ENCODE measurements around the gene BLOC1S2.

Gene BLOC1S2

GRCh38 chr10:100239851-100240250 lies 46.6 kb downstream of the BLOC1S2 start:
- no peaks in the 10 kb centered on the region for H3K9me3 ChIP-seq (ENCODE audit: insufficient read depth, low read depth, low read length)
- no peak overlapping the region for H3K4me3 ChIP-seq (ENCODE audit: low read length)
- H3K9ac ChIP-seq (ENCODE audit: low read depth, low read length): no peak overlapping the region
- H3K36me3 ChIP-seq (ENCODE audit: insufficient read depth, low read depth, low read length): peaks cover 77% of the 10 kb centered on the region
- H3K27ac ChIP-seq (ENCODE audit: low read length): no peak overlapping the region
- no peaks in the 10 kb centered on the region for H3K4me1 ChIP-seq (ENCODE audit: insufficient read depth, low read length)
- no peaks in the 10 kb centered on the region for H3K27me3 ChIP-seq (ENCODE audit: insufficient read depth, low read length)

DNA sequence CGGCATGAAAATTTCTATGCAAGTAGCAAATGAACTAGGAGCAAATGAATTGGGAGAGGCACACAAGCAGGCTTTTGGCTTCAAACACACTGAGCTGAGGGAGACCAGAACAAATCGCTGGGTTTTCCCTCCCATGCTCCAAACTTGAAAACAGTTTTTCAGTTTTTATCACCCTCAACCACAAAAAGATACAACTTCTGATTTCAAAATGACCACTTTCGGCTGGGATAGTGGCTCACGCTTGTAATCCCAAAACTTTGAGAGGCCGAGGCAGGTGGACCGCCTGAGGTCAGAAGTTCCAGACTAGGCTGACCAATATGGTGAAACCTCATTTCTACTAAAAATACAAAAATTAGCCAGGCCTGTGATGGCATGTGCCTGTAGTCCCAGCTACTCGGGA lies 48.1 kb downstream of the BLOC1S2 start:
- Histone ChIP-seq H3K9ac (ENCODE audit: low read depth, low read length) (no peak overlapping the region), H3K9me3 (ENCODE audit: insufficient read depth, low read depth, low read length) (no peaks in the 10 kb centered on the region), H3K27me3 (ENCODE audit: insufficient read depth, low read length) (no peaks in the 10 kb centered on the region), H3K36me3 (ENCODE audit: insufficient read depth, low read depth, low read length) (peaks cover 81% of the 10 kb centered on the region), H3K27ac (ENCODE audit: low read length) (no peak overlapping the region), H3K4me3 (ENCODE audit: low read length) (no peak overlapping the region), H3K4me1 (ENCODE audit: insufficient read depth, low read length) (no peaks in the 10 kb centered on the region)

DNA sequence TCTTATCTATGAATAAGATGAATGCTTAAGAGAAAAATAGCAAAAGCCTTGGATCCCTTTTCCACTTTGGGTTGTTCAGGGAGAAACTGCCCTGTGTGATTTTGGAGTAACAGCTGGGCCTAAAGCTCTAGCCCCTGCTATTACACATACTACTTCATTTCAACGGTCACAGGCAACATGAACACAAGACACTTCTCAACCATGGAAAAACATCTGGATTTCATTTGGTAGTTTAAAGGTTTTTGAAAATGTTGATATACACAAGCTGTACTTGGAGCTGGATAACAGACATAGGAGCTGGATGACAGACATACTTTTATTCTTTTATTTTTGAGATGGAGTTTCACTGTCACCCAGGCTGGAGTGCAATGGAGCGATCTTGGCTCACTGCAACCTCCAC lies 54.4 kb downstream of the BLOC1S2 start:
- H3K9ac ChIP-seq (ENCODE audit: low read depth, low read length): no peak overlapping the region
- no peaks in the 10 kb centered on the region for H3K4me1 ChIP-seq (ENCODE audit: insufficient read depth, low read length)
- H3K9me3 ChIP-seq (ENCODE audit: insufficient read depth, low read depth, low read length): no peaks in the 10 kb centered on the region
- H3K27ac ChIP-seq (ENCODE audit: low read length): no peak overlapping the region
- no peak overlapping the region for H3K4me3 ChIP-seq (ENCODE audit: low read length)
- no peaks in the 10 kb centered on the region for H3K27me3 ChIP-seq (ENCODE audit: insufficient read depth, low read length)
- peaks cover 49% of the 10 kb centered on the region for H3K36me3 ChIP-seq (ENCODE audit: insufficient read depth, low read depth, low read length)

GRCh38 chr10:100229819-100230422 lies 56.6 kb downstream of the BLOC1S2 start:
- Histone ChIP-seq H3K9me3 (ENCODE audit: insufficient read depth, low read depth, low read length) (no peaks in the 10 kb centered on the region), H3K36me3 (ENCODE audit: insufficient read depth, low read depth, low read length) (peaks cover 36% of the 10 kb centered on the region), H3K27ac (ENCODE audit: low read length) (no peak overlapping the region), H3K4me1 (ENCODE audit: insufficient read depth, low read length) (no peaks in the 10 kb centered on the region), H3K9ac (ENCODE audit: low read depth, low read length) (peak overlapping the region; percentile 92), H3K27me3 (ENCODE audit: insufficient read depth, low read length) (no peaks in the 10 kb centered on the region), H3K4me3 (ENCODE audit: low read length) (peak overlapping the region; percentile 100)

- Histone ChIP-seq H3K4me3 (ENCODE audit: low read length) (no peak overlapping the region), H3K9me3 (ENCODE audit: insufficient read depth, low read depth, low read length) (no peaks in the 10 kb centered on the region), H3K4me1 (ENCODE audit: insufficient read depth, low read length) (no peaks in the 10 kb centered on the region), H3K36me3 (ENCODE audit: insufficient read depth, low read depth, low read length) (peaks cover 58% of the 10 kb centered on the region), H3K27ac (ENCODE audit: low read length) (no peak overlapping the region), H3K9ac (ENCODE audit: low read depth, low read length) (no peak overlapping the region), H3K27me3 (ENCODE audit: insufficient read depth, low read length) (no peaks in the 10 kb centered on the region)
Measured at GRCh38 chr10:100223879-100224278, 62.6 kb downstream of the BLOC1S2 start.
